Epidermal melanocyte (primary cell): ENCODE measurements around the gene UBE2M.
"Not testable (repeated sequence)": the region's sequence is repeated elsewhere in the genome, so short reads cannot be mapped to it uniquely, and the experiment has no call there.

ENCODE experiments used
- DNase-seq: peaks from one replicate; pipeline ENCODE4 v3.0.0; 2011; ENCODE audit warnings: low spot score; ENCODE audit not compliant: insufficient read length

The UBE2M gene

DNA sequence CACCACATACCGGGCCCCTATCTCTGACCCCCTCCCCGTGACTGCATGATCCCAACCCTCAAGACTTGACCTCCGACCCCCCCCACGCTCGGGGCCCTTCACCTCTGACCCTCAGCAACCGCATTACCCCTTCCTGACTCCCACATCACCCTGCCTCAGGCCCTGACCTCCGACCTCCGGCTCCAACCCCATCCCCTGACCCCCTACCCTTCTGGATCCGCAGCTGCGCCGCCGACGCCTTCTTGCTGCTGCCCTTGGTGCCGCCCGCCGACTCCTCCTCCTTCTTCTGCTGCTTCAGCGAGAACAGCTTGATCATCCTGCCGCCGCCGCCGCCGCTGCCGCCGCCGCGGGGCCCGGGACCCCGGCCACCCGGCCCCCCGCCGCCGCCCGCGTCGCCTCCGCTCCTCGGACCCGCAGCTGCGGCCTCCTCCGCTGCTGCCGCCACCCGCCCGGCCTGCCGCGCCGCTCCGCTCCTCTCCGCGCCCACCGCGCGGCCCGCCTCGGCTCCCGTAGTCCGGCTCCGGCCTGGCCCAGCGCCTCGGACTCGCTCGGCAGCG, at the start of gene UBE2M:
Gene UBE2M (minus strand): TSS at position 546 of the 557 bp plus-strand sequence. CDS start 230 bp downstream, at position 316.
- no peak for DNase-seq

DNA sequence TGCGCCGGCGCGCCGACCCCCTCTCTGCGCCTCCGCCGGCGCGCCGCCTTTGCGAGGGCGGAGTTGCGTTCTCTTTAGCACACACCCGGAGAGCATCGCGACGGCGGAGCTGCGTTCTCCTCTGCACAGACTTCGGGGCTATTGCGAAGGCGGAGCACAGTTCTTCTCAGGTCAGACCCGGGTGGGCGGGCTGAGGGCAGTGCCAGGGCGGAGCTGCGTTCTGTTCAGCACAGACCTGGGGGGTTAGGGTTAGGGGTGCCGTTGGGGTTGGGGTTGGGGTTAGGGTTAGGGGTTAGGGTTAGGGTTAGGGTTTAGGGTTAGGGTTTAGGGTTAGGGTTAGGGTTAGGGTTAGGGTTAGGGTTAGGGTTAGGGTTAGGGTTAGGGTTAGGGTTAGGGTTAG, 48.8 kb upstream of the UBE2M start:
- not testable (repeated sequence) for DNase-seq

DNA sequence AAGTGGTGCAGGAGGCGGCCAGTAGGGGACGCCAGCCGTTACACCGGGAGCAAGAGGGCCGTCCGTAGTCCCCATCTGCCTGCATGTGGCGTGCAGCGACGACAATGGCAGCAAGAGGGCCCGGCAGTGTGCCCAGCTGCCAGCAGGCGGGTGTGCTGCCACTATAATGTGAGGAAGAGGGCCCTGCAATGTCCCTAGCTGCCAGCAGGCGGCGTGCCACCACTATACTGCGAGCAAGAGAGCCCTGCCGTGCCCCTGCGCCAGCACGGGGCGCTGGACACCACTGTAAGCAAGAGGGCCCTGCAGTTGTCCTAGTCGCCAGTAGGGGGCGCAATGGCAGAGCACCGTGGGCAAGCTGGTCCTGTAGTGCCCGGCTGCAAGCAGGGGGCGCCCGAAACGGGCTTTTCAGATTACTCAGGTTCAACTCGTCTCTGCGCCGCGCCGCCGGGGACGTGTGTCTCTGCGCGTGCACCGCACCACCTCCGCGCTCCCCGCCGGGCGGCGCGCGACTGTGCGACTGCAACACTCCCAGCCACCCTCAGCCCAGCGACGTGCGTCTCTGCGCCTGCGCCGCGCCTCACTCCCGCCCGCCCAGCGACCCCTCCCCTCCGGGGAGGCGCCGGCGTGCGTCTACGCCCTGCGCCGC, 48.0 kb upstream of the UBE2M start:
- not testable (repeated sequence) for DNase-seq

DNA sequence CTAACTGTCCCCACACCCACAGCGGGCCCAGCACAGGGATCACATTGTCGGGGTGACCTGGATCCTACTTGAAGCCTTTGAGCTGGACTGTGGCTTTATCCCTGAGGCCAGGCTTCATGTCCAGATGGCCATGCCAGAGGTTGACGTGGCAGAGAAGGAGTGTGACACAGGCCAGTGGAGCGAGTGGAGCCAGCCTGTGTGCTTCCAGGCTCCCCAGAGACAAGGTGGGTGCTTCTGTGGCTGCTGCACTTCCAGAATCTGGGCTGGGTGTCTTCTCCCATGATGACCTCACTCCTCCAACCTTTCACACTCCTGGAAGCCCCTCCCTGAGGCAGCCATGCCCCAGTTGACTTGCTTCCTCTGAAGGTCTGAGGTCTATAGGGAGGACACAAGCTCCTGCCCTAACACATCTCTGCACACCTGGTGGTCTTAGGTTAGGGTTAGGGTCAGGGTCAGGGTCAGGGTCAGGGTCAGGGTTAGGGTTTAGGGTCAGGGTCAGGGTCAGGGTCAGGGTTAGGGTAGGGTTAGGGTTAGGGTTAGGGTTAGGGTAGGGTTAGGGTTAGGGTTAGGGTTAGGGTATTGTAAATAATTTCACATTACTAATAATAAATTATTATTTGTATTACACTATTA, 27.8 kb upstream of the UBE2M start:
- DNase-seq, result no peak

DNA sequence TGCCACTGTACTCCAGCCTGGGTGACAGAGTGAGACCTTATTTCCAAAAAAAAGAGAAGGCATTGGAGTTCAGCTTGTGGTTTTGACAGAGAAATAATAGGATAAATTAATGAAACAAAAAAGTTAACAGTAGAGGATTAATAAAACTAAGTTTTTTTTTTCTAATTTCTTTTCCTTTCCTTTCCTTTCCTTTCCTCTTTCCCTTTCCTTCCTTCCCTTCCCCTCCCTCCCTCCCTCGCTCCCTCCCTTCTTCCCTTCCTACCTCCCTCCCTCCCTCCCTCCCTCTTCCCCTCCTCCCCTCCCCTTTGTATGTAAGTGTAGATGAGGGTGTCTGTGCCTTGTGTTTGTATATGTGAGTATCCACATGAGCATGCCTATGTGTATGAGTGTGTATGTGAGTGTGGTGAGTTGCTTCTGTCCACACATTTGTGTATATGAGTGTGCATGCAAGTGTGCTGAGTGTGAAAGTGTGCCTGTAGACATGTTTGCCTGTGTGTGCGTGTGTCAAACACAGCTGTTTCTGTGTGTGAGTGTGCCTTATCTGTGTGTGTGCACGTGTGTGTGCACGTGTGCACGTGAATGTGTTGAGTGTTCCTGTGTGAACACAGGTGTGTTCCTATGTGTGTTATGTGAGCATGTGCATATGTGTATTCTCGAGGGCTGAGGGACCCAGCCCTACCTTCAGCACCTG, 27.2 kb upstream of the UBE2M start:
- DNase-seq, result no peak

DNA sequence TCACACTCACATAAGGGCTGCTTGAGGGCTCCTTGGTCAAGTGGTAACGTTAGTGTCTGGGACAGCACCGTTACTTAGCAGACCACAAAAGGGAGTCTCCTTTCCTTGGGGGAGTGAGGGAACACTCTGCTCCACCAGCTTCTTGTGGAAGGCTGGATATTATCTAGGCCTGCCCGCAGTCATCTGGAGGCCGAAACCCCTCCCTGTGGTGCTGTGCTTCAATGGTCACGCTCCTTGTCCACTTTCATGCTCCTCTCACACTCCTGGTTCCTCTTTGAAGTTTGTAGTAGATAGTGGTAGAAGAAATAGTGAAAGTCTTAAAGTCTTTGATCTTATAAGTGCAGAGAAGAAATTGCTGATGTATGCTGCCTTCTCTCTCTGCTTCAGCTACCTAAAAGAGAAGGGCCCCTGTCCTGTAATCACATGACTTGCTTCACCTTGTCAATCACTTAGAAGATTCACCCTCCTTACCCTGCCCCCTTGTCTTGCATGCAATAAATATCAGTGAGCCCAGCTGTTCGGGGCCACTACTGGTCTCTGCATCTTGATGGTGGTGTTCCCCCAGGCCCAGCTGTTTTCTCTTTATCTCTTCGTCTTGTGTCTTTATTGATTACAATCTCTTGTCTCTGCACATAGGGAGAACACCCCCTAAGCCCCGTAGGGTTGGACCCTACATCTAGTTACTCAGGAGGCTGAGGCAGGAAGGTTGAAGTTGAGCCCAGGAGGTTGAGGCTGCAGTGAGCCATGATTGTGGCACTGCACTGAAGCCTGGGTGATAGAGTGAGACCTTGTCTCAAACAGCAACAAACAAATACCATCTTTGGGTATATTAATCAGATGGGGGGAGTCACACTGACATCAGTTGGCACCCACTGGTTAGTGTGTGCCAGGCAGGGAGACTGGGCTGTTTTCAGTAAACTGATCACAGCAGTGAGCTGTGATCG, 26.4 kb upstream of the UBE2M start:
- no peak for DNase-seq

DNA sequence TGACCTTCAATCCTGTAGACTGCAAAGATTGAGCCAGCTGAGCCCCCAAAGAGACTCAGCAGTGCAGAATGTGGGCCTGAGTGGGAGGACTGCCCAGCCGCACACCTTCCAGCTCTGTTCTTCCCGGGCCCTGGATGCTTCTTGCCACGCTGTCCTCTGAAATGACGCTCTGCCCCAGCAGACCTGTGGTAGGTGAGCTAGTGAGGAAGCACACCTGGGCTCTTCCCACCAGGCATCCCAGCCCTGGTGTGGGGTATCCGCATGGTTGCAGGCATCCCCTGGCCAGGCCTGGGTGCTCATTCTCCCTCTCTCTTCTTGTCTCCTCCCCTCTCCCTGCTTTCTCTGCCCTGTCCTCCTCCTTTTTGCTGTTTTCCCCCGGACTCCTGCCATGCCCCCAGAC, 24.6 kb upstream of the UBE2M start:
- DNase-seq, result no peak

DNA sequence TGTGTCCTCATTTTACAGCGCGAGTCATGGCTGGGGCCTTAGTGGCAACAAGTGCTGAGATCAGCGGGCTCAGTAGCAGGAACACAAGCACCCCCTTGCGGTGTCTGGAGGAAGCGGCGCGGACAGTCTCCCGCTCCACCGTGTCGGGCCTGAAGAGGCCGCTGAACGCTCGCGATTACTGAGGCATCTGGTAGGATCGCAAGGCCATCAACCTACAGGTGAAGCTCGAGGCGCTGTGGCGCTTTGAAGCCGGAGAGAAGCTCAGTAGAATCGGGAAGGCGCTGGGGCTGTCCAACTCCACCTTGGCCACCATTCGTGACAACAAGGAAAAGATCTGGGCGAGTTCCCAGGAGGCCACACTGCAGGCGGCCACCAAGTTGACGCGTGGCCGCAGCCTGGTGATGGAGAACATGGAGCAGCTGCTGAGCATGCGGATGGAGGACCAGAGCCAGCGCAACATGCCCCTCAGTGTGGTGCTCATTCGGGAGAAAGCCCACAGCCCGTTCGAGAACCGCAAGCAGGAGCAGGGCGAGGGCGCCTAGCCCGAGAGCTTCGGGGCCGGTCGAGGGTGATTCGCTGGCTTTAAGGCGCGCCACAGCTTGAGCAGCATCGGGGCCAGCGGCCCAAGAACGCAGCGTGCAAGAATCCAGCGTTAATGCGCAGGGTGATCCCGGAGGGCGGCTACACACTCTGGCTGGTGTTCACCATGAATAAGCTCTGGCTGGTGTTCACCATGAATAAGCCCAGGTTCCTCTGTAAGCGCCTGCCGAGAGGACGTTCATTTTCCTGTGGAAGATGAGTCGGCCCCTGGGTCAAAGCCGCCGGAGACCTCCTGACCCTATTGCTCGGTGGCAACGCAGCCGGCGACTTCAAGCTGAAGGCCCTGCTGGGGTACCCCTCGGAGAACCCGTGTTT, 23.1 kb upstream of the UBE2M start:
- DNase-seq, result peak; percentile 39

DNA sequence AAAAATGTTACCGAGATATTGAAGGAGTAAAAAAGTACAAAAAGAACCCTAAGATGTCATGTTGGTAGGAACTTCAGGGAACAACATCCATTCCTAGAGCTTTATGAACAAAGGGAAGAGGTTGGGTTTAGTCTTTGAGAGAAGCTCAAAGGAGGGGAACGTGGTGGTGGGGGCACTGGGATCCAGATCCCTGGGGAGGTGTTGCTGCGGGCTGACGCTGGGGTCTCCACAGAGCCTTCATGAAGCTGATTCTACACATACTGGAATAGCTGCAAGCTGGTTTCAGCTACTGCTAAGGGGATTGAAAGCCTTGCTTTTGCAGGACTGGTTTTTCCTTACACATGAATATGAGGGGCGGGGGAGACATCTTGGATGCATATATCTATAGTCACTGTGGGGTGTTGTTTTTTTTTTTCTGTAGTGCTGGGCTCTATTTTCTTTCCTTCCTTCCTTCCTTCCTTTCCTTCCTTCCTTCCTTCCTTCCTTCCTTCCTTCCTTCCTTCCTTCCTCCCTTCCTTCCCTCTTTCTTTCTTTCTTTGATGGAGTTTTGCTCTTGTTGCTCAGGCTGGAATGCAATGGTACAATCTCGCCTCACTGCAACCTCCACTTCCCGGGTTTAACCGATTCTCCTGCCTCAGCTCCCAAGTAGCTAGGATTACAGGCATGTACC, 21.2 kb upstream of the UBE2M start:
- no peak for DNase-seq

DNA sequence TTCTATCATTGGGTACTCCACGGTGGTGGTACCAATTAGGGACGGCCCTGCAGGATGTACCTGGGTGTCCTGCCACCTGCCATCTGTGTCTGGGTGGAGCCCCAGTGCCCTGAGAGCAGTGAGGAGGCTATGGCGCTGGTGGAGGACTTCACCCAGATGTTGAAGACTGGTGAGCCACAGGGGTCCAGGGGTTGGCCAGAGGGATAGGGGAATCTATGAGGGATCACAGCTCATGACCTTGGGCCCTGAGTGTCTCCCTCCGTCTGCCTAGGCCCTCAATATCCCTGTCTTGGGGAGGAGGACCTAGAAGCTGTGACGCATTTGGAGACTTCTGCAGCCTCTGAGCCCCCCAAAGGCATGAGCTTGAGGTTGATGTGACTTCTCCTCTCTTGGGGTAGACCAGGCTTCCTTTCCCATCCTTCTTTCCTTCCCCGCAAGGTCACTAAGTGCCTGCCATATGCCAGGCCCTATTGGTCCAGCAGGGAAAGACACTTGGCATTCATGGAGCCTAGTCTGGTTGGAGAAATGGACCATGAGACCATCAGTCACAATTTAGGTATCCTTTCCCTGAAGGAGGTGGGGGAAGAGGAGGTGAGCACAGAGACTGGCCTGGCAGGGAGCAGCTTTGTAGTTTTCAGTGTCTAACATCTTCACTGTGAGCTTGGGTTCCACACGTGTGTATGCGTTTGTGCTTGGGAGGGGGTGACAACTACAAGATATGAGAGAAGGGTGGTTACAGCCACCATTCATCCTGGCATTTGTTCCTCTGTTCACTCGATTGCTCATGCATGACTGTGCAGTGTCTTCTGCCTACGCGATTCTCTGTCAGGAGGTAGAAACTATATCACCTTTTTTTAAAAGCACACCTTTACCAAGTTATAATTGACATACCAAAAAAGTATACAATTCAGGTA, 19.9 kb upstream of the UBE2M start:
- DNase-seq, result no peak

DNA sequence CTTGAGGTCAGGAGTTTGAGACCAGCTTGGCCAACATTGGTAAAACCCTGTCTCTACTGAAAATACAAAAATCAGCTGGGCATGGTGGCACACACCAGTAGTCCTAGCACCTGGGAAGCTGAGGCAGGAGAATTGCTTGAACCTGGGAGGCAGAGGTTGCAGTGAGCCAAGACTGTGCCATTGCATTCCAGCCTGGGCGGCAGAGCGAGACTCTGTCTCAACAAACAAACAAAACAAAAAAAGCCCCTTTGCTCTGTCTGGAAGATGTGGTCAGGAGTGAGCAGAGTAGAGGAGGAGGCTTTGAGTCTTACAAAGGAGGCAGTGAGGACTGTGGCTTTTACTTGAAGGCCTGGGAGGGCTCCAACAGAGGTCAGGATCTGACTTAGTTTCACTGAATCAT, 19.2 kb upstream of the UBE2M start:
- DNase-seq, result not testable (repeated sequence)

DNA sequence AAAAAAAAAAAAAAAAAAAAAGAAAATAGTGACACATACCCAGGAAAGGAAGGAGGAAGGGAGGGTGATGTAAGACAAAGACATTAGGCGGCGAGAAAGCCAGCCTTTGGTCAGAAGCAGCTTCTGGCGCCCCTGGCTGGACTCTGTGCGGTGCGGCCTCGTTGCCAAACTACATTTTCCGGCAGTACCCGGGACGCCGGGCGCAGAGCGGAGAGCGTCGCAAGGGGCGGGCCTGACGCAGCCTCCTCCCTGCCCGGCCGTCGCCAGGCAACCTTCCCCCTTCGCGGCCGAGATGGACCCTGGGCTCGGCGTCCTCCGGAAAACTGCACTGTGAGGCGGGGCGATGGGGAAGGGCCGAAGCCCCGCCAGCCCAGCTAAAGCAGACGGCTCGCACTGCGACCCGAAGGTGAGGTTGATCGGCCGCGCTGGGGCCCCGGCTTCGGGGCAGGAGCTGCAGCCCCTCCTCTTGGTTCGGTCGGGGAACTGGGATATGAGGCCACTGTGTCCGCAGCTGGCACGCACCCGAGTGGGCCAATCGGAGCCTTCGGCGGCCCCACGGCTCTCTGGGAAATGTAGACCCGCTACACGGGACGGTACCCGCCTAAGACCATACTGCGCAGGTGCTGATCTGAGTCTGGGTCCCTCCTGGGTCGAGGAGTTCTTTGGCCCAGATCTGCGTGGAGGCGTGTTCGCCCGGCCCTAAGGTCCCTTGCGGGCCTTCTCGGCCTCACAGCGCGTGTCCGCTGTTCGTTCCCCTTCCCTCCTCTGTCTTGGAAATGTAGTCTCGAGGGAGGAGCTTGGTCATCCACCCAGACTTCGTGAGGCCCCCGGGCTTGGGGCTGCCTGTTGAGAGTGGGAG, 17.0 kb upstream of the UBE2M start:
- peak; percentile 87 for DNase-seq

DNA sequence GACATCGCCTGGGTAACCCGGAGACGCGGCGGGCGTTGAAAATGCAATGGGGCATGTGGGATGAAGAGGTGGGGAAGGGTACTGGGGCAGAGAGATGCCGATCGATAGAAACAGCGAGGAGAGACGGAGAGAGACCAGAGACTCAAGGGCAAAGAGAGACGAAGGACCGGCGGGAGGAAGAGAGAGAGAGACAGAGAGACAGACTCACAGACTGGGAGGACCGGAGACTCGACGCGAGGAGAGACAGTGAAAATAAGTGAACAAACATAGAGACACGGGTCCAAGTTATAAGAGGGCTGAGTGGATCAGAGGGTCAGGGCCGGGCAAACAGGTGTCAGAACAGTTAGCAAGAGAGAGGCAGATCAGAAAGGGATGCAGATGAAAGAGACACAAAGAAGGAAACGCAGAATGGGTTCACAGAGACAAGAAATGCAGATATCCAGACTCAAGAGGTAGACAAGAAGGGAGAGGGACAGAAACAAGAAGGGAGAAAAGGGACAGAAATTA, 15.3 kb upstream of the UBE2M start:
- DNase-seq, result no peak

DNA sequence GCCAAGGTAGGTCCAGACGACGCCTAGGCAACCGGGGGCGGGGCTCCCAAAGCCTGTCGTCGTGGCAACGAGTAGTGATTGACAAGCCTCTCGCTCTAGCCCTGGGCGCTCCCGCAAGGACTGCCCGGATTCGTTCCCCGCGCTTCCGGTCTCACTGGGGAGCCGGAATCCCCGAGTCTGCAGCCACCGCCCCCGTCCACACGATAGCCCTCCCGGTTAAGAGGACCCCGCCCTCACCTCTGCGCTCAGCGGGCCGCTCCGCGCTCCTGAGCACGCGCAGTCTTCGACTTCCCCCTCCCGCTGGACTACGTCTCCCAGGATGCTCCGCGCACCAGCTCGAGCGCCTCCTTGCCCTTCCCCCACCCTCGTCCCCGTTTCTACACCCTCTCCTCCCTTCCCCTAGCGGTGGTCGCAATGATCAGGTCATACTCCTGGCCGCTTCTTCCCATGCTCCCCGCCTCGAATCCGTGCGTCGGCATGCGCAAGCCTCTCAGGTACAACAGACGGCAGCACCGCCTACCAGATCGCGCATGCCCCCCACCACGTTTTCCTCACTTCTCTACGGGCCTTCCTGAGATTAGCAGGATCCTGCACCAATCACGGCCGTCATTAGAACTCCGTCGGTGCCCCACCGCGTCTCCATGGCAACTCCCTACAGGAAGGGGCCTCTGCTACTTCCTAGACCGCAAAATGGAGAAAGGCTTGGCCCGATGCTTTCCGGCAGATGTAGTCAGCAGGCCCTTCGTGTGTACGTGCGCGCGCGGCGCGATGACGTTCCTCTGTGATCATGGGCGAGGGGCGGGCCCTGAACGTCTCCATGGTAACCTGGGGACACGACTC, 14.6 kb upstream of the UBE2M start, which contains the start of gene MZF1:
Gene MZF1 (minus strand): TSS at position 518 of the 840 bp plus-strand sequence. CDS start 1,946 bp downstream, outside the sequence.
- peak; percentile 99 for DNase-seq

DNA sequence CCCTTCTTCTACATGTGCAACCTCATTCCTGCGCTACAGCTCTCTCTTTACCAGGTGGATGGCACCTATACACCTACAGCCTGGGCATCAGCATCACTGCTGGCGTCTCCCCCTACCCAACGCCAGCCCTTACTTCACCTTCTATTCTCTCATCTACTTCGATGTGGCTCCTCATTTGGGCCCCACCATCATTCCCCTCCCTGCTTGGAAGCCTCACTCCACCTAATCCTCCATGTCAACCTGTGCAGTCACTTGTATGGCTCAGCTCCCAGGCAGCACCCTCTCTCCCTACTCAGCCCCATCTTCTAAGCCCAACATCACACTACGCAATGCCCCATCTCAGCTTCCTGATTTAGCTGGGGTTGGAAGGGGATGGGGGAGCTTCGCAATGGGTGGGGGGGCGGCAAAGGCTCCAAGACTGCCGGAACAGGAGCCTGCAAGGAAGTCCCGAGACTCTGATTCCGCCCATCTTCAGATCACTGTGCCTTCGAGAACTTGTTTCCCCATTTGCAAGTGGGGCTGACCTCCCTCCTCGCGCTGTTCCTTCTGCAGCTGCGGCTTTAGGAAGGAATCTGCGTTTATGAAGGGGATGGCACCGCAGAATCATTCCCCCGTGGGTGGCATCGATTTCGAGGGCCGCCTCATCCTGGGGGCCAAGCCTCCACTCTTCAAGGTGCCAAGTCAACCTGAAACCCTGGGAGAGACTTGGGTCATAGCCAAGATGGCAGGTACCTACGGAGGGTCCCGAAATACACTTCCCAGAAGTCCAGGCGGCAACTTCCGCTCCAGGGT, 13.8 kb upstream of the UBE2M start:
- DNase-seq, result no peak

DNA sequence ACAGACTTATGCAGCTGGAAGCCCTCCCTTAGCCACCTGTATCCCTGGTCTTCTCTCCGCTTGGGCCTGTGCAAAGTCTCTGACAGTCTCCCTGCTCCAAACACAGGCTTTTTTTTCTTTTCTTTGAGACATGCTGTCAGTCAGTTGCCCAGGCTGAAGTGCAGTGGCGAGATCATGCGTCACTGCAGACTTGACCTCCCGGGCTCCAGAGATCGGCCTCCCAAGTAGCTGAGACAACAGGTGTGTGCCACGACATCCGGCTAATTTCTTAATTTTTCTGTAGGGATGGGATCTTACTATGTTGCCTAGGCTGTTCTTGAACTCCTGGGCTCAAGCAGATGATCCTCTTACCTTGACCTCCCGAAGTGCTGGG, 13.2 kb upstream of the UBE2M start:
- DNase-seq, result no peak
